Hepatocyte (in vitro differentiated cells): ENCODE data around the gene OR3A1. TPM values are rescaled to one million over a fixed set of nuclear protein-coding genes. Genes with fewer than 3 reads are reported as not detected.

Source experiments
- DNase-seq: peaks from one replicate; pipeline ENCODE4 v3.0.0-alpha.2; 2016; ENCODE audit warnings: low spot score
- H2AFZ ChIP-seq: fragments of 200-600 bp; sonication (generic); 2 replicates; pipeline ENCODE4 v1.6.0; 2016; ENCODE audit warnings: antibody characterized with exemption, mild to moderate bottlenecking
- H3K27ac ChIP-seq: fragments of 200-600 bp; sonication (generic); 2 replicates; pipeline ENCODE4 v1.5.1; 2016; ENCODE audit warnings: mild to moderate bottlenecking
- H3K27me3 ChIP-seq: fragments of 200-600 bp; sonication (generic); 2 replicates; pipeline ENCODE4 v1.6.1; 2016
- H3K36me3 ChIP-seq: fragments of 200-600 bp; sonication (generic); replicated peaks from 2 replicates; pipeline ENCODE4 v1.5.1; 2016; ENCODE audit warnings: low read depth; ENCODE audit not compliant: insufficient read depth
- H3K4me1 ChIP-seq: fragments of 200-600 bp; sonication (generic); 2 replicates; pipeline ENCODE4 v1.5.1; 2016; ENCODE audit warnings: mild to moderate bottlenecking, moderate library complexity; ENCODE audit not compliant: insufficient read depth
- H3K4me2 ChIP-seq: fragments of 200-600 bp; sonication (generic); 2 replicates; pipeline ENCODE4 v1.6.0; 2016
- H3K4me3 ChIP-seq: fragments of 200-600 bp; sonication (generic); 2 replicates; pipeline ENCODE4 v1.5.1; 2016; ENCODE audit warnings: mild to moderate bottlenecking
- H3K79me2 ChIP-seq: fragments of 200-600 bp; sonication (generic); 2 replicates; pipeline ENCODE4 v1.6.0; 2017; ENCODE audit warnings: mild to moderate bottlenecking
- H3K9me2 ChIP-seq: fragments of 200-600 bp; sonication (generic); replicated peaks from 2 replicates; pipeline ENCODE4 v1.6.0; 2017; ENCODE audit warnings: mild to moderate bottlenecking; ENCODE audit not compliant: insufficient read depth
- H3K9me3 ChIP-seq: fragments of 200-600 bp; sonication (generic); 2 replicates; pipeline ENCODE4 v1.5.1; 2016; ENCODE audit warnings: low read depth, mild to moderate bottlenecking
- H4K20me1 ChIP-seq: fragments of 200-600 bp; sonication (generic); 2 replicates; pipeline ENCODE4 v1.6.0; 2016; ENCODE audit warnings: mild to moderate bottlenecking; ENCODE audit not compliant: insufficient read depth, poor library complexity, severe bottlenecking
- EZH2 ChIP-seq: fragments of 200-600 bp; sonication (generic); IDR thresholded peaks from 2 replicates; pipeline ENCODE4 v1.6.1; 2016; ENCODE audit warnings: antibody characterized with exemption, mild to moderate bottlenecking, borderline replicate concordance
- EZH2phosphoT487 ChIP-seq: fragments of 200-600 bp; sonication (generic); IDR thresholded peaks from one replicate; pipeline ENCODE4 v1.6.1; 2018; ENCODE audit warnings: antibody characterized with exemption, mild to moderate bottlenecking, low read depth, moderate library complexity; ENCODE audit not compliant: unreplicated experiment, severe bottlenecking
- WGBS: methylation state at CpG from one replicate; pipeline ENCODE4 v1.1.6; 2016; ENCODE audit warnings: low lambda C conversion rate; ENCODE audit errors: missing lambda C conversion rate; 5-methylcytosine and 5-hydroxymethylcytosine counted together
- polyA plus RNA-seq: library from polyadenylated mRNA; unstranded; fragments of >200 nt; fragmentation: Nextera tagmentation; extraction: Ambion mirVana; gene quantifications from 2 replicates; pipeline ENCODE4 v1.2.1, GENCODE V29; 2016
- total RNA-seq: library from RNA; depleted of rRNA; stranded (reverse); fragments of >200 nt; gene quantifications from 2 replicates; pipeline ENCODE4 v1.2.3, GENCODE V29; 2014
- TF ChIP-seq, protein P1 (sequence below): fragments of 200-600 bp; sonication (generic); IDR thresholded peaks from 2 replicates; pipeline ENCODE4 v1.5.1; 2016; ENCODE audit warnings: antibody characterized with exemption, mild to moderate bottlenecking; ENCODE audit not compliant: poor library complexity

The OR3A1 gene
- total and polyA plus RNA-seq, 2 experiments from 2014 or later = not detected

DNA sequence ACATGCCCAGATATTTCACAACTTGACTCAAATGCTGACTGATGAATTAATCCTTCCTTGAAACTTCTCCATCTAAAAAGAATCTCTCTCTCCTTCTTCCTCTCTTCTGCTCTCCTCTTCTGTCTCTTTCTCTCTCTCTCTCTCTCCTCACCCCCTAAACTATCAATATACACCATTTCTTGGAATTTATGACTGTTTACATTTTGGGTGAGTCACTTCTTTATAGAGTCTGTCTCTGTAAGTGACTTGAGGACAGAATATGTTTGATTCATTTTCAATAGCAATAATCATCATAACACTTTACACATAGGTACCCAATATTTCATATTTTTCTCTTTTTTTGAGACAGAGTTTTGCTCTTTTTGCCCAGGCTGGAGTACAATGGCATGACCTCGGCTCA lies 15.3 kb downstream of the OR3A1 start:
- Histone ChIP-seq H3K4me1 (no peaks in the 10 kb centered on the region), H3K9me2 (no peaks in the 10 kb centered on the region), H3K36me3 (no peaks in the 10 kb centered on the region), H2AFZ (no peak overlapping the region), H3K27me3 (no peaks in the 10 kb centered on the region), H4K20me1 (no peaks in the 10 kb centered on the region), H3K4me2 (no peak overlapping the region), H3K9me3 (no peaks in the 10 kb centered on the region), H3K79me2 (no peaks in the 10 kb centered on the region), H3K4me3 (no peak overlapping the region), H3K27ac (no peak overlapping the region)
- no peak for DNase-seq
- TF ChIP-seq EZH2phosphoT487 (no peak), EZH2 (no peak)
- TF ChIP-seq, protein P1, sequence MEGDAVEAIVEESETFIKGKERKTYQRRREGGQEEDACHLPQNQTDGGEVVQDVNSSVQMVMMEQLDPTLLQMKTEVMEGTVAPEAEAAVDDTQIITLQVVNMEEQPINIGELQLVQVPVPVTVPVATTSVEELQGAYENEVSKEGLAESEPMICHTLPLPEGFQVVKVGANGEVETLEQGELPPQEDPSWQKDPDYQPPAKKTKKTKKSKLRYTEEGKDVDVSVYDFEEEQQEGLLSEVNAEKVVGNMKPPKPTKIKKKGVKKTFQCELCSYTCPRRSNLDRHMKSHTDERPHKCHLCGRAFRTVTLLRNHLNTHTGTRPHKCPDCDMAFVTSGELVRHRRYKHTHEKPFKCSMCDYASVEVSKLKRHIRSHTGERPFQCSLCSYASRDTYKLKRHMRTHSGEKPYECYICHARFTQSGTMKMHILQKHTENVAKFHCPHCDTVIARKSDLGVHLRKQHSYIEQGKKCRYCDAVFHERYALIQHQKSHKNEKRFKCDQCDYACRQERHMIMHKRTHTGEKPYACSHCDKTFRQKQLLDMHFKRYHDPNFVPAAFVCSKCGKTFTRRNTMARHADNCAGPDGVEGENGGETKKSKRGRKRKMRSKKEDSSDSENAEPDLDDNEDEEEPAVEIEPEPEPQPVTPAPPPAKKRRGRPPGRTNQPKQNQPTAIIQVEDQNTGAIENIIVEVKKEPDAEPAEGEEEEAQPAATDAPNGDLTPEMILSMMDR = no peak
- WGBS = 90% methylated on average over 1 of the region's 1 CpG

DNA sequence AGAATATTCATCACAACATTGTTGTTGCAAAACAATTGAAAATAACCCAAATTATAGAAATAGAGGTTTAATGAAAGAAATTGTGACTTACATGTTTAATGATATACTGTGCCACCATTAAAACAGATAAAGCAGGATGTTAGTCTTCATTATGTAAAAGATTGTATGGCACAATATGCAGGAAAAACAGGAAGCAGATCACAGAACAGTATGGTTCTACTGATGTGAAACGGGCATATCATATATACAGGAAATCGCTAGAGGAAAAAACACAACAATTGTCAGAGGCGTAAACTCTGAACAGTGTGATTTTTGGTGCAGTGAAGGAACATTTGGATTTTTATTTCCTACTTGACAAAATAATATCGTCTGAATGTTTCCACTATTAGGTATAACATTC lies 22.0 kb downstream of the OR3A1 start:
- Histone ChIP-seq H2AFZ (no peak overlapping the region), H3K36me3 (no peaks in the 10 kb centered on the region), H3K4me1 (no peaks in the 10 kb centered on the region), H3K4me3 (no peak overlapping the region), H3K9me3 (no peaks in the 10 kb centered on the region), H3K4me2 (no peak overlapping the region), H4K20me1 (no peaks in the 10 kb centered on the region), H3K9me2 (no peaks in the 10 kb centered on the region), H3K27me3 (no peaks in the 10 kb centered on the region), H3K27ac (no peak overlapping the region), H3K79me2 (no peaks in the 10 kb centered on the region)
- WGBS = 77% methylated on average over 4 of the region's 4 CpGs
- TF ChIP-seq, protein P1 = no peak
- TF ChIP-seq EZH2 (no peak), EZH2phosphoT487 (no peak)
- DNase-seq = no peak

DNA sequence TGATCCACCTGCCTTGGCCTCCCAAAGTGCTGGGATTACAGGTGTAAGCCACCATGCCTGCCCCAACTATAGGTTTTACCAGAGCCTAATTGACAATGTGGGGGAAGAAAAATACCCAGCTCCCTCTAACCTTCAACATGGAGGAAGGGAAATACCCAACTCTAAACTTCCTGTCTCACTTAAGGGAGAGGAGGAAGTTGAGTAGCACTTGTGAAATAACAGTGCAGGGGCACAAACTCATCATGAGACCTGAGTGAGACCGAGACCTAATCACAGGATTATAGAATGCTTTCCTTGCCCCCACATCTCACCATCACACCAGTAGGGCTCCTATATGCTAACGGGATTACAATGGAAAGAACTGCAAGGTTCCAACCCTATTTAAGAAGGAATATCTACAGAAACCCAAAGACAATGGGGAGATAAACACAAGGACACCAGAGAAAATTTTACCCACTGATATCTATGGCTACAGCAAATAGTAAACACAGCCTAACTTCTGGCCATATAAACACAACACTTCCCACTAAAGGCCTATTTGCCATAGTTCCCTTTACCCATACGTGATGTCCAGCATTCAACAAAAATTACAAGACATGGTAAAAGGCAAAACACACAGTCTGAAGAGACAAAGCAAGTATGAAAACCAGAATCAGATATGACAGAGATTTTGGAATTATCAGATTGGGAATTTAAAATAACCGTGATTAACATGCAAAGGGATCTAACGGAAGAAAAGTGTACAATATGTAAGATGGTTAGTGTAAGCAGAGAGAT lies 26.9 kb downstream of the OR3A1 start:
- H3K9me2 ChIP-seq = no peaks in the 10 kb centered on the region
- no peaks in the 10 kb centered on the region for H3K79me2 ChIP-seq
- 65% methylated on average over 5 of the region's 5 CpGs for WGBS
- no peaks in the 10 kb centered on the region for H3K9me3 ChIP-seq
- TF ChIP-seq EZH2phosphoT487 = no peak
- no peak for TF ChIP-seq EZH2
- TF ChIP-seq, protein P1 = no peak
- no peaks in the 10 kb centered on the region for H3K4me1 ChIP-seq
- H4K20me1 ChIP-seq = no peaks in the 10 kb centered on the region
- H3K36me3 ChIP-seq = no peaks in the 10 kb centered on the region
- no peak for DNase-seq
- no peaks in the 10 kb centered on the region for H3K27me3 ChIP-seq
- H3K27ac ChIP-seq = no peak overlapping the region
- H3K4me3 ChIP-seq = no peak overlapping the region
- no peak overlapping the region for H3K4me2 ChIP-seq
- no peak overlapping the region for H2AFZ ChIP-seq

DNA sequence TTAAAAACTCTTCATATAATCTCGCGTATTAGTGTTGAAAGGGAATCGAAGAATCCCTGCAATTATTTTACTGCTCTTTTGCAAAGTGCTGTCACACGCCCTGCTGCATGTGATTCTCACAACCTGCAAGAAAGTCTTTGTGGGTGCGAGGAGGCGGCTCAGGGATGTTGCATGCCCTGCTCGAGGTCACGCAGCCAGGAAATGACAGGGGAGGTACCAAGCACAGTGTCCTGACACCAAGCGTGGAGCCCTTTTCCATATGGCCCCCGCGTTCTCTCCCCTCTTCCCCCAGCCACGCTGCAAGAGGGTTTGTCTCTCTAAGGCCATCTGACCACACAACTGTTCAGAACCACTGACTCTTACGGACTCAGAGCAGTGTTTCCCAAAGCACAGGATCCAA lies 37.6 kb downstream of the OR3A1 start:
- H3K36me3 ChIP-seq = no peaks in the 10 kb centered on the region
- H3K79me2 ChIP-seq = no peaks in the 10 kb centered on the region
- no peaks in the 10 kb centered on the region for H3K27me3 ChIP-seq
- H3K4me3 ChIP-seq = no peak overlapping the region
- no peaks in the 10 kb centered on the region for H3K9me2 ChIP-seq
- H4K20me1 ChIP-seq = no peaks in the 10 kb centered on the region
- H2AFZ ChIP-seq = no peak overlapping the region
- no peak overlapping the region for H3K4me2 ChIP-seq
- 79% methylated on average over 13 of the region's 13 CpGs for WGBS
- DNase-seq = no peak
- H3K9me3 ChIP-seq = no peaks in the 10 kb centered on the region
- no peaks in the 10 kb centered on the region for H3K4me1 ChIP-seq
- no peak overlapping the region for H3K27ac ChIP-seq
- TF ChIP-seq, protein P1 = no peak
- TF ChIP-seq EZH2phosphoT487 (no peak), EZH2 (no peak)
